Skin epidermis (tissue), 12 donors: Measurements from ENCODE around the gene ALG12.

Source experiments
- H3K27ac ChIP-seq, 21 experiments: fragments of 200-600 bp; sonication (generic) in 11 of 21; one replicate each; pipeline ENCODE4 v1.5.0; 2020; ENCODE audit warnings: mild to moderate bottlenecking in 3 of 21, inconsistent platforms in 2 of 21, moderate library complexity in 2 of 21
- H3K4me3 ChIP-seq, 7 experiments: fragments of 200-600 bp; sonication (generic) in 2 of 7; one replicate each; pipeline ENCODE4 v1.5.0; 2020; ENCODE audit warnings: inconsistent platforms in 2 of 7, mild to moderate bottlenecking in 2 of 7, moderate library complexity in 1 of 7

ALG12 gene

DNA sequence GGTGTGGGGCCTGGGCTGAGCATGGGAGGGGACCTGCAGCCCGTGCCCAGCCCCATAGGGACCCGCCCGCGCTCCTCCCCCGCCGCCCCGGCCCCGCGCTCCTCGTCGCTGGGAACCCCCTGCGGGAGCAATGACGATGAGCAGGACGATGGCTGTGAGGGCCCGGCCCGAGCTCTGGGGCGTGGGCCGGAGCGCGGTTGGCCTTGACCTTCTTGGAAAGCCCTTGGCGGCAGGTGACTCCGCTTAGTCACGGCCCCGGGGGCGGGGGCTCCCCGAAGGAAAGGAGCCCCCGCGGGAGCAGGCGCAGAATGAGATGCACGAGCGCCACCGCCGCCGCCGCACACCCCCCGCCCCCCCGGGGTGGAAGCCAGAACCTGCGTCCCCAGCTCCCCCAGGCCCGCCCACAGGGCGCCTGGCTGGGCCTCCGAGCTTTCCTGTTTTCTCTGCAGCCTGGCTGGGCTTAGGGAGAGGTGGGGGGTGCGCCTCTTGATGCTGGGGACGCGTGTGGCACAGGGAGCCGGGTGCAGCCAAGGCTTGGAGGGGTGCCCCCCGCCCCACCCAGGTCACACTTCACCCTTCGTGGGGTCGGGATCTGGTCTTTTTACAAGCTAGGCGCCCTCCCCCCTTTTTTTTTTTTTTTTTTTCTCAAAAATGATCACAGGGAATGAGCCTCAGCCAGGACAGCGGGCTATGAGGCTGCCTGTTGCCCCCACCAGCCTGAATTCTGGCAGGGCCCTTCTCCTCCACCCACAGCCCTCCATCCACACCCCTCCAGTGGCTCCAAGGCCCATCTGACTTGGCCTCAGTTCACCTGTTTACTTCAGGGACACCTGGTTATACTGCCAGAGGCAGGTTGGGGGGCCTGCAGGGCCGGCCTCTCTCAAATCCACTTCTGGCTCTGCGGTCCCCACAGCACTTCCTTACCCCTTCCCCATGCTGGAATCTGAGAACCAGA, 18.1 kb upstream of the ALG12 start:
- H3K4me3 ChIP-seq = peak overlapping the region; percentile 29 to 54 (median 38)
- H3K27ac ChIP-seq = peak overlapping the region; percentile 86 to 100 (median 97)

DNA sequence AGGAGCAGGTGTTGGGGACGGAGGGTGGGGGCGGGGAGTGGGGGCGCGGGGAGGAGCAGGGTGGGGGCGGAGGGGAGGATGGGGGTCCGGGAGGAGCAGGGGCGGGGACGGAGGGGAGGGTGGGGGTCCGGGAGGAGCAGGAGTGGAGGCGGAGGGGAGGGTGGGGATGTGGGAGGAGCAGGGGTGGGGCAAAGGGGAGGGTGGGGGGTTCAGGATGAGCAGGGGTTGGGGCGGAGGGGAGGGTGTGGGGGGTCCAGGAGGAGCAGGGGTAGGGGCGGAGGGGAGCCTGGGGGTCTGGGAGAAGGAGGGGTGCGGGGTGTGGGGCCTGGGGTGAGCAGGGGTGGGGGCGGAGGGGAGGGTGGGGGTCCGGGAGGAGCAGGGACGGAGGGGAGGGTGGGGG, 17.3 kb upstream of the ALG12 start:
- Histone ChIP-seq H3K27ac (peak overlapping the region; percentile 86 to 100 (median 97)), H3K4me3 (peak overlapping the region; percentile 33 to 54 (median 43))

DNA sequence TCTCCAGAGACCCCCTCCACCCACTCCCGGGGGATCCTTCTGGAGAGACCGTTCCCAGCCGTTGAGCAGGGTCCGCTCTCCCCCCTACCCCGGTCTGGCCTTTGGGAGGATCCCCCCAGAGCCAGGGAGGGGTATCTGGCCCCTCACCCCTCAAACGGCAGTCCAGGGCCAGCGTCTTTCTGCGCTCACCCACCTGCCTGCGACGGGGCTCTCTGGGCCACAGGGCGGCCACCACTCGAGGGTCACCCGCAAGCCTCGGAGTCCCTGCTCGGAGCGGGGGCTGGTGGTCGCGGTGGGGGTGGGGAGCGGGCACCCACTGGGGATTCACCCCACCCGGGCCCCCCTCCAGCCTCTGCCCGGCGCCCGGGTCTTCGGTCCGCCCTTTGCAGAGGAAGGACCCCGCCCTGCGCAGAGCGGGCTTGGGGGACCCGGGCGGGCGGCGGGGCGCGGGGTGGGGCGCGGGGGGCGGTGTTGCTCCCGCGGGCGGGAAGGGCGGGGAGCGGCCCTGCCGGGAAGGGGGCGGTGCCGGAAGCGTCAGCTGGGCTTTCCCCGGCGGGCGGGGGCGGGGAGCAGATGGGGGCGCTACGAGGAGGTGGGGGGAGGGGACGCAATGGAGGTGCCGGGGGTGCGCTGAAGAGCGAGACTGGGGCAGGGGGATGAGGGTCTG, 16.8 kb upstream of the ALG12 start:
- H3K4me3 ChIP-seq = peak overlapping the region; percentile 33 to 54 (median 43)
- peak overlapping the region; percentile 86 to 100 (median 97) for H3K27ac ChIP-seq

DNA sequence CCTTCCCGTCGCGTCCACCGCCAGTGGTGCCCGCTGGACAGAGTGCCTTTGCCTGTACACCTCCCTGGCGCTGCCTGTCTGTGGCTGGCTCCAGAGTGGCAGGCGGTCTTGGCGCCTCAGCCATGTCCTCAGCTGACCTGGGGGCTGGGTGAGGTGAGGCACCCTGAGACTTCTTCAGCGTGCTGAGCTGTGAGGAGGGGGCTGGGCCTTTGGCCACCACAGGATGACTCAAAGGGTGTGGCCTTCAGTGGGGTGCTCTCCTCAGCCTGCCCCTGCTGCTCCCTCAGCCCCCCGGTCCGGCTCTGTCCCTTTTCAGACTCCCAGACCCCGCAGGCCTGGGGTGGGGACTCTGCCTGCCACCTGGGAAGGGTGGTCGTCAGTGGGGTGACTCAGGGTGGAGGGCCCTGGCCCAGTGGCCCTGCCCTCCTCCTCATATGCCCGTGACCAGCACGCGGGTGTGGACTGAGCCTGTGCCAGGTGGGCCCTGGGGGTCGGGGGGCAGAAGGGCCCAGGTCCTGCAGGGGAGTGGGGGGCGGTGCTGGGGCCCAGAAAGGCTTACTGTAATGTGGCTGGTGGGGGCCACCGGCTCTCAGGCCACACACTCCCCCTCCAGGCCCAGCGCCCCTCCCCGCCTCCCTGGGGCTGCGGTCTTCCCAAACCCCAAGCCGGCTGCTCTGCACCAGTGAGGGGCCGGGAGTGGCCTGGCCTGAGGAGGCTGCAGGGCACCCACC, 16.1 kb upstream of the ALG12 start:
- H3K27ac ChIP-seq = peak overlapping the region; percentile 86 to 100 (median 97)

DNA sequence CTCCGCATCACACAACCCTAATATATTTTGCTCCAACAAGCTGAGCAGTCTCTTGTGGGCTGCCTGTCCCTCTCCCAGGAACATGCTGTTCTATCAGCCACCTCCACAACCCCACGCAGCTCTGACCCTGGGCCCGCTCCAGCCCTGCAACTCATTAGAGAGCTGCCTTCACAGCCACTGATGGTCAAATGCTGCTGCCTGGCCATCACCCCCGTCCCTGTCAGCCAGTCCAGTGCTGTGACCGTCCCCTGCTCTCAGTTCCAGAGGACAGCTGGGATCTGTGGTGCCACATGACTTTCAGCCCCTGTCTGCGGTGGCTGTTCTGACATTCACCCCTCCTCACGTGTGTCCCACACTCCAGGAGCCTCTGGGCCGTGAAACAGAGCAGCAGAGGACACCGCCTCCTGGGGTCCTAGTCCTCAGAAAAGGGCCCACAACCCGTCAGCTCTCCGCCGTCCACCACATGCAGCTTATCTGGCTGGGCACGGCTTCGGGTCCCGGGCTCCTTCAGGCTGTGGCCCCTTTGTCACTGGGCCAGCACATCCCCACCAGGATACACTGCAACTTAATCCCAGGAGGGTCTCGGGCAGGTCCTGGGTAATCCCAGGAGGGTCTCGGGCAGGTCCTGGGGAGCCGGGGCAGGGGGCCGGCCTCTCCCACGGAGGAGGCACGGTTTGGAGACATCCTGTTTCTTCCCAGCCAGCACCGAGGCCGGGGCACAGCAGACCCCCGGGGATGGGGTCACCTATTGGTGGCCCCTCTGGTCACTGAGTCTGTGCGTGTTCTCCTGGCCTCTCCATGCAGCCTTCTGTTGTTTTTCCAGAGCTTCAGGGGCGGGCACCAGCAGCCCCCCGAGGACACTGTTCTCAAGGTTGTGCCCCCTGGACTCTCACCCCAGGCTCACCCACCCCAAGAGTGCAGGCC, 15.3 kb upstream of the ALG12 start:
- Histone ChIP-seq H3K4me3 (peak overlapping the region in 2 of 7 experiments; percentile 38 to 42), H3K27ac (peak overlapping the region in 20 of 21 experiments; percentile 86 to 100 (median 98))

More for the DNA sequence above, 16.1 kb upstream of the ALG12 start:
- H3K4me3 ChIP-seq = peak overlapping the region; percentile 33 to 54 (median 43)

DNA sequence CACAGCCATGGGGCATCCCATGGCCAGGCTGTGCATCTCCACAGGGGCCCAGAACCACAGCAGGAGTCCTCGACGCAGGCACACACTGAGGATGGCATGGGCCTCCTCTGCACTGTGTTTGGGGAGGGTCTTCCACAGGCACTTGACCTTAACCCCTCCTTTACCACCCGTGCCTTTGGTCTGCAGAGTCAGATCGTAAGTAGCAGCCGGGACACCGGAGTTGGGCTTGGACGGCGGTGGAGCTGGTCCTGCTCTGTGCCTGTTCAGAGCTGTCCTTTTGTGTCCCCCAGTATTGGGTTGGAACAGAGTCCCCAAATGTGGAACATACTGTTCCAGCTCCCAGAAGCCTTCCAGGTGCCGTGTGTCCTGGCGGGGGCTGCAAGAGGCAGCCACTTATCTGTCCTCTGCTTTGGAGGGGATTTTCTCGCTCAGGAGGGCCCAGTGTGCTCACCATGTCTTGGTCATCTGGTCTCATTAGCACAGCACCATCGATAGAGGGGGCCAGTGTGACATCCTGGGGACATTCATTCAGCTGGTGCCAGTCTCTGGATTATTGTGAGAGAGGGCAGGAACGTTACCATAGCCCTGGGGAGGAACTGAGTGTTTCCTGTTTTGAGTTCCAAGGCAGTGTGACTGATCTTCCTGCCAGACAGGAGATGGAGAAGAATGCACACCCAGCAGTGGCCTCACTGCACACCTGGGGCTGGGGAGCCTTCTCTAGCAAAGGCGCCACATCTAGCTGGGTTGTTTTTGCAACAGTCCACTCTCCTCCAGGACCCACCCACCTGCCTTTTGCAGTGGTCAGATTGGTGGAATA, 12.6 kb upstream of the ALG12 start:
- Histone ChIP-seq H3K27ac (peak overlapping the region in 13 of 21 experiments; percentile 5 to 97 (median 46)), H3K4me3 (no peak overlapping the region)

DNA sequence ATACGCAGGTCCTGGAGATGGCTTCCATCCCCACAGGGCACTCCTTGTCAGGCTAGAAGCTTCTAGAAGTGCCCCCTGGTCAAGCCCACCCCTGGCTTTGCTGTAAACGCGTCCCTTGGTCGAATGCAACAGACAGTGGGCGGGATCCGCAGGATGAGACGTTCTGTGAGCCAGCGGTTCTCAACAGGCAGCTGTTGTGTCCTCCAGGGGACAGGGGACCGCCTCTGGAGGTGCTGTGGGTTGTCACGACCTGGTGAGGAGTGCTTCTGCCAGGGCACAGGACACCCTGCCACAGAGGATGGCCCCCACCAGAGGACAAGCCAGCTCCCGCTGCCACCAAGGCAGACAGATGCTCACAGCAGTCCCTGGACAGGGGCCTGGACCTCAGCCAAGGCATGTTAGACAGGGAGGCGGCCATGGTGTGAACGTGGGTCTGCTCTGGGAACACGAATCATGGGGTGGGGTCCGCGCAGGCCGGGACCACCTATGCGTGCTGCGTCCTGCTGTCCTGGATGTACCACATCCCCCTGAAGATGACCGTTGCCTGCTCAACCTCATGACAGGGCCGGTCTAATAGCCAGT, 11.8 kb upstream of the ALG12 start:
- Histone ChIP-seq H3K4me3 (no peak overlapping the region), H3K27ac (peak overlapping the region in 6 of 21 experiments; percentile 12 to 75 (median 52))

DNA sequence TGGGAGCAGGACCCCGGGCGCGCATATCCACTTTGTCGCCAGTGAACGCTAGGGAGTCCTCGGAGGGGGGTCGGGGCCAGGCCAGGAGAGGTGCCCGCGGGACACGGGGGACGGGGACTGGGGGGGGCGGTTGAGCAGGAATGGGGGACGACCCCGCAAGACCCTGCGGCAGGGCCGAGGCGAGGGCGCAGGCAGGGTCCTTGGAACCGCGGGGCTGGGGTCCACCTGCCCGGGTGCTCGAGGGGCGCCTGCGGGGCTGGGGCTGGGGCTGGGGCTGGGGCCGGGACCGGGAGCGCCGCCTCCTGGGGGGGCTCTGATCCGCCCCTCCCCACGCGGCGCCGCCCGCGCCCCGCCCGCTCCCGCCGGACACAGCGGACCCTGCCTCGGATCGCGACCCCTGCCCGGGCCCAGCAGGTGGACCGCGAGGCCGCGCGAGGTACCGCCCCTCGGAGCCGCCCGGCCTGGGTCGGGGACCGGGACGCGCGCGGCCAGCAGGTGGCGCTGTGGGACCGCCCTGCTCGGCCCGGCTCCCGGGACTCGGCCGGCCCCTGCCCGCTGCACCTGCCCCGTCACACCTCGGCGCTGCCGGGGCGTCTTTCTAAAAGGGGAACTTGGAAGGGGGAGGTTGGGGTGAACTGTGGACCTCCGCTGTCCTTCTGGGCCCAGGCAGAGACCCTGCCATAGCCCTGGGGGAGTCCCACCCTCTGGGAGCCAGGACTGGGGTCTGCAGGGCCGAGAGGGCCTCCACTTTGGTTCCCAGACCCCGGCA, 11.2 kb upstream of the ALG12 start:
- Histone ChIP-seq H3K4me3 (peak overlapping the region in 2 of 7 experiments; percentile 13 to 17), H3K27ac (peak overlapping the region in 2 of 21 experiments; percentile 41 to 75)

DNA sequence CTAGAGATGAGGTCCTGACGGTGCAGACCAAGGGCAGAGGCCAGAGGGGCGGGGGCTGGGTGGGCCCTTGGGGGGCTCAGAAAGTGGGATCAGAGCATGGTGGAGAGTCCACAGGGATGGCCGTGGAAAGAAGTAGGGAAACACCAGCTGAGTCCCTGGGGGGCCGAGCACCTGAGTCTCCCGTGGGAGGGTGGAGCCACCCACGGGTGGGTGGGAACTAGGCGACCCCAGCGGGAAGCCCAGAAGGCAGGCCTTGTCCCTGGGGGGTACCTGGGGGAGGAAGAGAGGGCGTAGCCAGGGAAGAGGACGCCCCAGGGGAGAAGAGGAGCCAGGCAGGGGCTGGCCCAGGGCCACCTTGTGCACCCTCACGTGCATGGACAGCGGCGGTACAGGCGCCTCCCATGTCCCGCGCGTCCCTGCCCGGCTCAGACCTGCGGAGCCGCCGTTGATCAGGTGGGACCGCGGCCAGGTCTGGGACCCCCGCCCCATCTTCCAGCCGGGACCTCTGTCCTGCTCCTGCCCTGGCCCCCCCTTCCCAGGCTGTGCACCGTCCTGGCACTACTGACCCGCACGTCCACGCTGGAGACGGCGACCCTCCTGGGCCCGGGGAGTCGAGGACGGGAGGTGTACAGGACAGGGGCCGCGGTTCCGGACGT, 10.4 kb upstream of the ALG12 start:
- Histone ChIP-seq H3K4me3 (no peak overlapping the region), H3K27ac (no peak overlapping the region)

DNA sequence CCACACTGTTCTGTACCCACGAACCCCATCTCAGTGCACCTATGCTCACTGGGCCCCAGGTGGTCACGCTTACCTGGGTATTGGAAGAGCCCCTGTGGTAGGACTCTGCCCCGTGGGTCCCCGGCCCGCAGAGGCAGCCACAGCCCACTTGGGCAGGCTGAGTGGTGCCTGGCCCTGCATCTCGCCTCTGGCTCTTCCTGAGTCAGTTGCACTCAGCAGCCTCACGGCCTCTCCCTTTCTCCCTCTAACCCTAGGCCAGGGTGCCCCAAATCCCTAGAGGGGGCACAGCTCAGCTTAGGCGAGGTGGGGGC, 9.9 kb upstream of the ALG12 start:
- no peak overlapping the region for H3K4me3 ChIP-seq

DNA sequence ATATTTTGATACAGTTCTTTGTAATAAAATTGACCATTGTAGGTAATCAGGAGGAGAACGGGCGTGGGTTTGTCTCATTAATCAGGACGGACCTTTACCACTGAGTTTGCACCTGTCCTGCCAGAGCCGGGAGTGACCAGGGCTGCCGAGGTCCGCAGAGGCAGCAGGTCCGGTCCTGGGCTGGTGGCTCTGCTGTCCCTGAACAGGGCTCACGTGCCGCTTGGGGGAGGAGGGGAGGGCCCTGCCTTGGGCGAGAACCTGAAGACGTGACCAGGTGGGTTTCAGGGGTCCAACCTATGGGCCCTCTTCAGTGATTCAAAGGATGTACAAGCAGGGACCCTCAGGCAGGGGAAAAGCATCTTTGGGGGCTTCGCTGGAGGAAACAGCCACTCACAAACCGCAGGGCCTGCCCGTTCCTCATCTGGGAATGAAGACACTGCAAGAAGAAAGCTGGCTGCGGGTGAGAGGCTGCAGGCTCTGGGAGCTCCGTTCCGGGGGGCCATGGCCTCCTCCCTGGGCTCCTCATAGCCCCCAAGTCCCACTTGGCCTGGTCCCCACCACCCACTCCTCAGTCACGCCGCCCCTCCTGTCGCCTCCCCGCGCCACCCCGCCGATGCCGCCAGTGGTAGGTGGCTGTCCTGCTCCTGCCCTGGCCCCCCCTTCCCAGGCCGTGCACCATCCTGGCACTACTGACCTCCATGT, 9.4 kb upstream of the ALG12 start:
- H3K27ac ChIP-seq = no peak overlapping the region
- no peak overlapping the region for H3K4me3 ChIP-seq

More for the DNA sequence above, 9.9 kb upstream of the ALG12 start:
- no peak overlapping the region for H3K27ac ChIP-seq

DNA sequence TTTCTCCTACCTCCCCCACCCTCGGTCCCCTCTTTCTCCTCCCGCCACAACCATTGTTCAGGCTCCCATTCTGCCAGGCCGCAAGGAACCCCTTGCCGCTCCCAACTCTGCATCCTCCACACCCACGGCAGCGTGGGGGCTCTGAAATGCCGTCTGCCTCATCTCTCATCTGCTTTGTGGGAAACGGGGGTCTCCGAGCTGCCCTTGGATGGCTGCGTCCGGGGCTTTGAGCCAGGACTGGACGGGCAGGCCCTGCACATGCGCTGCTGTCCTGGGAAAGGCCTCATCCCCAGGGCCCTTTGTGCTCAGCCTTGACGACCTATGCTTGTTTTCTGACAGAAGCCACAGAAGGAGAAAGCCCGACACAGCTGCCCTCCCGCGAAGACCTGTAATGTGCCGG, 8.7 kb upstream of the ALG12 start:
- no peak overlapping the region for H3K4me3 ChIP-seq
- H3K27ac ChIP-seq = no peak overlapping the region

DNA sequence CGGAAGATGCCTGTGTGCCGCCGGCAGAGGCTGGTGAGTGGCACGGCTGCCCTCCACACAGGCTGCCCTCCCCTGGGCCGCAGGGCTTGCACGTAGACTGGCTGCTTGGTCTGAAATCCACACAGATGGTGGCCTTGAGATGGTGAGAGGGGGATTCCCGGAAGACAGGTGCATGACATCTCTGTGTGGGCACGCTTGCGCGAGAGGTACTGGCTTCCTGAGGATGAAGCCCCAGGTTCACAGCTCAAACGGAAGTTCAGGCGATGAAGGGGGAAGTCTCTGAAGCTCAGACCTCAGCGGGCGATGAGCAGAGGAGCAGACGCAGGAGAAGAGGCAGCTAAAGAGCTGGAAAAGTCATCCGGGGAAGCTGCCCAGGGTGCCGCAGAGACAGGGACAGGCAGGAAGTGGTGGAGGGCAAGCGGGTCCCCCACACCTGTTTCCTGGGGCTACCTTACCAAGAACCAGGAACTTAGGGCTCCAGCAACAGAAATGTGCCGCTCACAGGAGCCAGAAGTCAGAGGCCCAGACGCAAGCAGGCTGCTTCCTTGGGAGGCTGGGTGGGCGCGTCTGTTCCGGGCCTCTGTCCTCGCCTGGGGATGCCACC, 7.4 kb upstream of the ALG12 start:
- Histone ChIP-seq H3K4me3 (peak overlapping the region in 1 of 7 experiments; percentile 2), H3K27ac (peak overlapping the region in 15 of 21 experiments; percentile 2 to 87 (median 63))

DNA sequence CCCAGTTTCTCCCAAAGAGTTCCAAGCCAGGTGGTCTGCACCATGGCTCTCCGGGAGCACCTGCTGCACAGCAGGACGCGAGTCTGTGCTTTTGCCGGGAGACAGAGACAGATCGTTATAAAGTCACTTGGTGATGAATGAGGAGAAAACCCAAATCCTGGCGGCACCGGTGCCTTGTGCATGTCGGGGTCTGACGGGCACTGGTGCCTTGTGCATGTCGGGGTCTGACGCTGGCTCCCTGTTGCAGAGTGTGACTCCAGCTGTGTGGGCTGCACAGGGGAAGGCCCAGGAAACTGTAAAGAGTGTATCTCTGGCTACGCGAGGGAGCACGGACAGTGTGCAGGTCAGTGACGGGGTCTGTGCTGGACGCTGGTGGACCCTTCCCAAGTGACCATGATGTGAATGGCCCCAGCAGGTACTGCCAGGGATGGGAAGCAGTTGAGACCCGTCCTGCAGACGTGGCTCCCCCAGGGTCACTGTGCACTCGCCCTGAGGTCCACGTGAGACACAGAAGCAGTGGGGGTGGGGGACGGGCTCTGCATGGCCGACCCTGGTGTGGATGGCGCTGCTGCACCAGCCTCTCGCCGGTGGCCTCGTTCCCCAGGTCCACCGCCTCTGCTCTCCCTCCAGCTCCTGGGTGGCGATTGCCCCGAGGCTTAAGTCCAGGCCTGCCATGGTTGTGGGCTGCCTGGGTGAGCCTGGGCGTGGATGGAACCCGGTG, 6.0 kb upstream of the ALG12 start:
- Histone ChIP-seq H3K4me3 (no peak overlapping the region), H3K27ac (no peak overlapping the region)

DNA sequence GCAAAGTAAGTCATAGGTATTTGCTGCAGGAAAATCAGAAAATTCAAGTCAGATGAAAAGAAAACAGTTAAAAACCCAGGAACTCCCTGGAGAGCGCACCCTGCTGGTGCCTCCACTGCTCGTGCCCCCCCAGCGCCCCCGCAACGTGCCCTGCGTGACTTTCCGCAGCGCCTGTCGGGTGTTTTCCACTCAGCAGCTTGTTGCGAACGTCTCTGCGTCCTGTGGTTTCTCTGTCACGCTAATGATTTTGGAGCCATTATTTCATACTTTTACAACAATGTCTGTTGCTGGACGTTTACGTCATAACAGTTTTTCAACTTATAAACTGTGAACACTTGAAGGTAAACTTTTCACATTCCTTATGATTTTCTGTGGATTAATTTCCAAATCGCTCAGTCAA, 5.2 kb upstream of the ALG12 start:
- Histone ChIP-seq H3K4me3 (no peak overlapping the region), H3K27ac (no peak overlapping the region)
